22Rv1 (cell line): ENCODE measurements around the gene RPL26.

Experiments used
- CTCF ChIP-seq: fragments of 450-650 bp; IDR thresholded peaks from 2 replicates; pipeline ENCODE4 v1.5.1; 2017; ENCODE audit warnings: mild to moderate bottlenecking
- ZFX ChIP-seq: fragments of 450-650 bp; IDR thresholded peaks from 2 replicates; pipeline ENCODE4 v1.6.1; 2017; ENCODE audit warnings: antibody characterized with exemption, borderline replicate concordance

GRCh38 chr17:8412089-8412488, 29.1 kb upstream of the RPL26 start:
- TF ChIP-seq CTCF (no peak), ZFX (no peak)
